HG03103 (cell line): Measurements from ENCODE around the gene REX1BD.
"Not testable (repeated sequence)": the region's sequence is repeated elsewhere in the genome, so short reads cannot be mapped to it uniquely, and the experiment has no call there.

ENCODE experiments used
- ATAC-seq: cut with Tn5 transposase; IDR thresholded peaks from one replicate; pipeline ENCODE4 v1.9.1; 2021; ENCODE audit warnings: low read depth; ENCODE audit not compliant: unreplicated experiment

REX1BD gene

DNA sequence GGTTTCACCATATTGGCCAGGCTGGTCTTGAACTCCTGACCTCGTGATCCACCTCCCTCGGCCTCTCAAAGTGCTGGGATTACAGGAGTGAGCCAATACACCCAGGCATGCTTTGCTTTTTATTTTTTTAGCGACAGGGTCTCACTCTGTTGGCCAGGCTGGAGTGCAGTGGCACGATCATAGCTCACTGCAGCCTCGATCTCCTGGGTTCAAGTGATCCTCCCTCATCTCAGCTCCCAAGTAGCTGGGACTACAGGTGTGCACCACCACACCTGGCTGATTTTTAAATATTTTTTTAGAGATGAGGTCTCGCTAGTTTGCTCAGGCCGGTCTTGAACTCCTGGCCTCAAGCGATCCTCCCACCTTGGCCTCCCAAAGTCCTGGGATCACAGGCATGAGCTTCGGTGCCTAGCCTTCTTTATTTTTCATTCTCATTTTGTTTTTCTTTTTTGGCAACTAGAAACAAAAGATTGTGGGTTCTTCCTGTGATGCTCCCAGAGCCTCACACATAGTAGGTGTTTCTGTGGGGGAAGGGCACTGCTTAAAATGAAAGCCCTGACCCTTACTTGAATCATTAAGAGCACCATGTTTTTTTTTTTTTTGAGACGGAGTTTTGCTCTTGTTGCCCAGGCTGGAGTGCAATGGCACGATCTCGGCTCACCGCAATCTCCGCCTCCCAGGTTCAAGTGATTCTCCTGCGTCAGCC lies 12.2 kb downstream of the REX1BD start:
- ATAC-seq, result not testable (repeated sequence)

DNA sequence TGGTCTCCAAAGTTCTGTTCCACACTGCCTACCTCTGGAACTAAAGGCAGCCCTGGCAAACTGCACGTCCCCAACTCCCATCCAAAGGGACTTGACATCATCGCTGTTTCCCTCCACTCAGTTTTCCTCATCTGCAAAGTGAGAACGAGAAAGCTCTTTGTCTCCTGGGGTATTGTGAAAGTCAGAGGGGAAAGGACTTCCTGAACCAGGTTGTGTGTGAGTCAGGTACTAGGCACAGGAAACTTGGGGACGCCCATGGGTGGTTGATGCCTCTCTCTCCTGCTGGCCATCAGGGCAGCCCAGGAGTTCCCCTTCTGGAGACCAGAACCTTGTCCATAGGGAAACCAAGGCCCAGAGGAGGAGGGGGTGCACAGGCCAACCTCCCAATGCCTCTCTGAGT lies 13.3 kb downstream of the REX1BD start:
- no peak for ATAC-seq

DNA sequence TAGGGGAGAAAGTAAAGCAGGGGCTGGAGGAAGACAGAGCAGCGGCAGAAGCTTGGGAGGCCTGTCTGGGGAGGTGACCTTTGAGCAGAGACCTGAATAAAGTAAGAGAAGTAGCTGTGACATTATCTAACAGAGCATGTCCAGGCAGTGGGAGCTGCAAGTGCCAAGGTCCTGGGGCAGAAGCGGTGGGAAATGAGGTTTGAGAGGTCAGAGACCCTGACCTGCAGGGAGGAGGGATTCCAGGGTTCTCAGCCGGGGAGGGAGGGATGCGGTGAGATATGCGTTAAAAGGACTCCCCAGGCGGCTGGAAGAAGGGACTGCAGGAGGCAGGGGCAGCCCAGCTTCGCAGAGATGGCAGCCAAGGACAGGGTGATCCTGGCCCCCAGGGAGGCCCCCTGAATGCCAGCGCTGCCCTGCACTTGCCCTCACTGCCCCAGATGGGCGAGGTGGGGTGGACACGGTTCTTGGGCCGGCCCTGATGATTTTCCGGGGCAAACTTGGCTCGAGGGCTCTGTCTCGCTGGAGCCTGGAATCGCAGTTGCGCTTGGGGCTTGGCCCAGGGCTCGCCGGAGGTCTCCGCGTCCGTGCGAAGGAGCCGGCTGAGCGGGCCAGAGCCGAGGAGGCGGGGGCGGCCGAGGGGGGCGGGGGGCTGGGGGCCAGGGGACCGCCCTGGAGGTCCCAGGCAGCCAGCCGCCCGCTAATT lies 14.8 kb downstream of the REX1BD start:
- ATAC-seq, result no peak

DNA sequence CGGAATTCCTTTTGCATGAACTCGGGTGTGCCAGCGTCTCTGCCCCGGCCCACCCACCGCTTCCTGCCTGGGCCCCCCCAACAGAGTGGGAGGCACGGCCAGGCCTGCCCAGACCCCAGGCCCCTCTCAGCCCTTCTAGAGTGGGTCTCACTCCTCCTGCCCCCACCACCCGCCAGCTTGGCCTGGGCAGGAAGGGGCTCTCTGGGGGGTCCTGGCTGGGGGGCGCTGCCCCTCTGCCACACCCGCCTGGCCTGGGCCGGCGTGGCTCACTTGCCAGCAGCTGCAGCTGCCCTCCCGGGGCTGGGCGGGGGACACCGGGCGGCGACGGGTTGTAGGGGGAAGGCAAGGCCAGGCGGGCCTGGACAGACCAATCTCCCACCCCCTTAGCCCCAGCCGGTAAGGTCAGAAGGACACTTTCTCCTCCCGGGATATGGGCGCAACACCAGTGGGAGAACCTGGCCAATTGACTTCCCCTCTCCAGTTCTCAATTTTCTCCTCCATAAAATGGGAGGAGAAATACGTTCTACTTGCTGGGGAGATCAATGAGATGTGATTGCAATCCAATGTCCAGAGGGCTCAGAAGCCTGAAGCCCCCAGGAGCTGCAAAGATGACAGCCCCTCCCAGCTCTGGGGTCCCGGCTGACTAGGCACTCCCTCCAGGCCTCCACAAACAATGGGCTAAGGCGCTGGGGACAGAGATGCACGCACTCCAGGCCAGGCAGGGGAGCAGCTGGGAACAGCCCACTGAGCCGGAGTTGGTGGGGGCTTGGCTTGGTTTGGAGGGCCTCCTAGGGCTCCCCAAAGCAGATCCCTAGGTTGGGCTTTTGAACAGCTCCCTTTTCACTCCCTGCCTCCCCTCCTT lies 15.6 kb downstream of the REX1BD start:
- no peak for ATAC-seq

DNA sequence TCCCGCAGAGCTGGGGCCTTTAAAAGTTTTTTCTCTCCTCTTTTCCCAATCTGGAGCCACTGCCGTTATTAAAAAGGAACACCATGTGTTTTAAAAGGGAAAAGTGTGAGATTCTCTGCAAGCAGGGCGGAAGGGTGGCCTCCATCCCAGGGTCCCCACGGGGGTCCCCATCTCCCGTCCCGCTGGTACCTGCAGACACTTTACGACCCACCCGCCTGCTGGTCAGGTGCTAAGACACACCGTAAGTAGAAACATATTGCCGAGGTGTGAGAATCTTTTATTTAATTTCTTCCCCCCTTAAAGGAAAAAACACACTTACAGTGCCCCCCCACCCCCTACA lies 16.2 kb downstream of the REX1BD start:
- no peak for ATAC-seq

DNA sequence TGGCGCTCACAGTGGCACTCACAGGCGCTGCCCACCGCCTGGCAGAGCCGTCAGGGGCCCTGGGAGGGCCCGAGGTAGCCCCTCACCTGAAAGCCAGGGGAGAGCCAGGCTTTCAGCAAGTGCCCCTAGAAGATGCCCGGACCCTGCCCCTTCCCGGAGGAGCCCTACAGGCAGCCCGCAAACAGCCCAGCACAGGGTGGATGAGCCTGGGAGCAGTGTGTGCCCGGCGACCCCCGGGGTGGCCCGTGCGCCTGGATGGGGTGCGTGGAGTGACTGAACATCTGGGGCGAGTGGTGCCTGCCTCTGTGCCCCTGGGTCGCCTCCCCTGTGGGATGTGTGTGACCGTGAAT lies 16.6 kb downstream of the REX1BD start:
- ATAC-seq, result no peak

DNA sequence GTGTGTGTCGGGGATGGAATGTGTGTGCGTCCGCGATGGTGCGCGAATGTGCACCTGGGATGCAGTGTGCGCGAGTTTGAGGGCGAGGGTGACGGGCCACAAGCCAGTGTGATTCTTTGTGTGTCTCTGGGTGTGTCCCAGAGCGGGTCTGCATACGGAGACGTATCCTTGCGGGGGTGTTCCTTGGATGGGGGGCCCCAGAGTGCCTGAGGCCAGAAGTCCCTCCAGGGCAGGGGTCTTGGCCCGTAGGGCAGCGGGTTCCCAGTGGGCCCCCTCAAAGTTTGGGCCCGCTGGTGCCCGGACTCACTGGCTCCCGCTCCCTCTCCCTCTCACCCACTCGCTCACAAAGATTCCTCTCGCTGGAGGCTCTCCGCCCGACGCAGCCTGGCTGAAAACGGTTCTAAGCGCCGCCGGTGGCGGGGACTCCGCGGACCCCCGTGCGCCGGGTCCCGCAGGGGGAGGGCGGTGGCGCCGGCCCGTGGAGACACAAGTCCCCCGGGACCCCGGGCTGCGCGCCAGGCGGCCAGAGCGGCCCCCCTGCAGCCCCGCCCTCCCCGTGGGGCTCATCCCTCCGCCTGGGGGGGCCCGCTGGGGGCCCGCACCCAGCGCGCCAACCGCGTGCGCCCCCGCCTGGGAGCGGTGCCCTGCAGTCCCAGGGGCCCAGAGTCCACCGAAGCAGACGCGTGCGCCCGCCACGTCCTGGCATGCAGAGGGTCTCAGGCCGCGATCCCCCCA lies 17.1 kb downstream of the REX1BD start:
- ATAC-seq, result no peak

DNA sequence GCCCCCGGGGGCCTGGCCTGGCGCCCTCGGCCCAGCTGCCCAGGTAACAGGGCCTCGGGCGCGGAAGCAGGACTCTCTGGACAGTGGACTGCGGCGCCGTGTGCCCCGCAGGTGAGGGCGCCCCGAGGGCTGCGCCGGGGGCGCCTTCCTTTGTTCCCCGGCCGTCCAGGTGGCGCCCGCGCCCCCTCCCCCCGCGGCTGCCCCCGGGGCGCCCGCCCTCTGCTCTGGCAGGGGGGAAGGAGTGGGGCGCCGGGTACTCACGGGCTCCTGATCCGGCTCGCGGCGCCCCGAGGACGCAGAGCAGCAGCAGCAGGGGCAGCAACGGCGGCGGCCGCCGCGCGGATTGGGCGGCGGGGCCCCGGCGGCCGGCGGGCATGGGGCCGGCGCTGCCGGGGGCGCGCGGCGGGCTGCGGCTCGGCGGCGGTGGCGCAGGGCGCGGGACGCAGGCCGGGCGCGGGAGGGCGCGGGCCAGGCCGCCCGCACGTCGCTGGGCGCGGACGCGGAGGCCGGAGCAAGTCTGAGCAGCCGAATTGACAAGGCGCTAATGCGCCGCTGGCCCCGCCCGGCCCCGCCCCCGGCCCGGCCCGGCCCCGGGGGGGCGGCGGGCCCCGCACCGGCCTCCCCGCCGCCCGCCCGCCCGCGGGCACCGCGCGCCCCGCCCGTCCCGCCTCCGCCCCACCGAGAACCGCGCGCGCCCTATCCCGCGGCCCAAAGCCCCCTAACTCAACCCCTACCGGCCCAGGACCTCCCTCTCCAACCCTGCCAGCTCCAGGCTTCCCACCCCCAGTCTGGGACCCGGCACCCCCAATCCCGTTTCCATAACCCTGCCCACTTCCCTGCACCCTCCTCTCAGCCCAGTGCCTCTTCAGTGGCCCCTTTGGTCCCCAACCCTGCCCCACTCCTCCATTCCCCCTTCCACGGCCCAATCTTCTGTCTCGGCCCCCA lies 18.0 kb downstream of the REX1BD start, which contains the start of gene CRLF1:
TSS of gene CRLF1 (minus strand) at position 519 of the 945 bp plus-strand sequence. CDS start at position 376, 143 bp downstream.
- no peak for ATAC-seq

DNA sequence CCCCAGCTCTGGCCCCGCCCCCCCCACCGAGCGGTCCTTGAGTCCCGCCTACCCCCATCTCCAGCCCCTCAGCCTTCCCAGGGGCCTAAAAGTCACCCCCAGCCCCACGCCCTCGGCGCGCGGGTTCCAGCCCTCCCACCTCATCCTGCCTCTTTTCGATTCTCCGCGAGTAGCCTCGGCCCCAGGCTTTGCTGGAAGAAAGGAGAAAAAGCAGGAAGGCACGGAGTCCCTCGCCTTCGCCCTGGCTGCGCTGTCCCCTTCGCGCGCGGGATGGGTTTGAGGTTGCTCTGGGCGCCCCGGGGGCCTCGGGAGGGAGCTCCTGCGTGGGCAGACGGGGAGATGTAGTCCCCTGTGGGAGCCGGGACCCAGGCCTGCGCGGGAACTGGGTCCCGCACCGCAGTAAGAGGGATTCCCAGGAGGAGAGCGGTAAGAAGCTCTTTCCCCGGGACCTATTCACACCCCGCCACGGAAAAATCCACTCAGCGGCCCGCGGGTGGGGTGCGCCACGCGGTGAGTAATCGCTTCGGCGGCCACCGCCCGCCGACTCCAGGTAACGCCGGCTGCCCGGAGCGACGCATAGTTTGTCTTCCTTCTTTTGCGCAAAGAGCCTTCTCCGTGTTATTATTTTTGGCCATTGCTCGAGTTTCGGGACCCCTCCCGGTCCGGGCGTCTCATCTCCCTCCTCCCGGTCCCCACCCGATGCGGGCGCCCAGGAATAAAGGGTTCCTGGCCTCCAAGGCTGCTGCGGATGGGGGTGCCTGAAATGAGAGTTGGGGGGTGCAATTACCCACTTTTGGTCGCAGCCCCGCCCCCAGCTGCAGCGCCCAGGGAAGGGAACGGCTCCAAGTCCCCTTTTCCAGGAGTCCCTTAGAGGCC lies 18.9 kb downstream of the REX1BD start:
- ATAC-seq, result no peak

DNA sequence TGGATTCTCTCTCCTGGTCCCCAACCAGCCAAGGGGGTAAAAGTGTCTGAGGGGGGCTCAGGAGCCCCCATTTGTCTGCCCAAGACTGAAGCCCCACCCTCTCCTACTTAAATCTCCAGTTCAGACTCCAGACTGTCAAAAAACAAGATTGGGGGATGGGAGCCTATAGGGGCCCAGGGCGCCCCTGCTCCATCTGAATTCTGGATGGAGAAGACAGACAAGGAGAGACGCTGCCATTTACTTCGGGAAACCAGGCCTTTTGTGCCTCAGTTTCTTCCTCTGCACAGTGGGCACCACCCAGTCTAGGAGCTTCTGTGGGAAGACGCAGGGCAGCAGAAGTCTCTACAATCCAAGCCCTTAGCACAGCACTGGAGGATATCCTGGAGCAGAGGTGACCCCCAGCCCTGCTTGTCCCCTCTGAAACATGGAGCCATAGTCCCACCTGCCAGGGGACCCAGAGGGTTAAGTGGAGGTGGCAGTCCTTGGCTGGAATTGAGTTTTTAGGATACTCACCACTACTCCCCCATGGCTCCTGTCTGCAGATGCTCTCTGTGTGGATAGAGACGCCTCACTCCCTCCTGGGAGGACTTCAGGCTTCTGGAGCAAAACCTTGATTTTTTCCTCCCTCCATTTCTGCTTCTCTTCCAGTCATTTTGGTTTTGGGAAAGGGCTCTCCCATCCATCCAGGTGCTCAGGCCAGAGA lies 19.7 kb downstream of the REX1BD start:
- ATAC-seq, result no peak

DNA sequence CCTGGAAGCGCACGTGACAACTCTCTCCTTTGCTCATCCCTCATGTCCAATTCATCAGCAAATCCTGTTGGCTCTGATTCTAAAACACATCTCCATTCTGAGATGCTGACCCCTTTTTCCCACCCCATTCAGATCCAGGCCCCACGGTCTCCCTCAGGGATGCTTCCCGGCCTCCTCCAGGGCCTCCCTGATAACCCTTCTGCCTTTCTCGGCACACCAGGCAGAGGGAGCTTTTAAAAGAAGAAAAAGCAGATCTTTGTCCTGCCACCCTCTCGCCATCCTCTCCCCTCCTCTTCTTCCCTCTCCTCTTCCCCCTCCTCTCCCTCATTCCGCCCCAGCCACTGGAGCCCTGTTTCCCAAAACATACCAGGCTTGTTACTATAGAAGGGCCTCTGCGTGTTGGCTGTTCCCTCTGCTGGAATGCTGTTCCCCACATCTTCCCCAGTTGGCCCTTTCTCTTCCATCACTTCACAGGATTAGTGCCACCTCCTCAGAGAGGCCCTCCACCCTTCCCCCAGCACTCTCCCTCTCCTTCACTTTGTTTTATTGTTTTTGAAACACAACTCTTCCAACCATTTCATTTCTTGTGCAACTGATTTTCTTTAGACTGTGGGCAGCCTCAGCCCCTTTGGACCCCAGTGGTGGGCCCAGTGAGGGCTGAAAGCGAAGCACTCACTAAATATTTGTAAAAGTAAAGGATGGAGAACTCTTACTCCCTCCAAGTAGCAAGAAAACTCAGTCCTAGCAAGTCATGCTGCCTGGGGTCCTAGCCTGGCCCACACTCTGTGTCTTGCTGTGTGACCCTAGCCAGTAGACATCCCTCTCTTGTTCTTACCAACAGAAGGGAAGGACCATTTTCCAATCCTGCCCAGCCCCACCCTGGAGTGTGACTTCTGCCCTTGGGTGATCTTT lies 20.5 kb downstream of the REX1BD start:
- ATAC-seq, result no peak

DNA sequence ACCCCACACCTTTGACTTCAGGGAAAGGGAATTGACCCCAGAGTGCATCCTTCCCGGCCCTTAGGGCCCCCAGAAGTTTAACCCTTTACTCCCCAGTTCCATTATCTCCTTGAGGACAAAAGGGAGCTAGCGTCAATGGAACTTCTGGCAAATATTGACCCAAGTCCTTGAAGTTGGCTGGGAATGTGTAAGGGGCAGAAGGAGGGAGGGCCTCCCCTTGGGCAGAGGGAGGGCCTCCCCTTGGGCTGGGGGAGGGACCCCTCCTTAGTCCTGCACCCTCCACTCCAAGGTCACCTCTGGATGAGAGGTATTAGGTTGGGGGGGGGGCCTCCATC lies 21.1 kb downstream of the REX1BD start:
- ATAC-seq, result no peak

DNA sequence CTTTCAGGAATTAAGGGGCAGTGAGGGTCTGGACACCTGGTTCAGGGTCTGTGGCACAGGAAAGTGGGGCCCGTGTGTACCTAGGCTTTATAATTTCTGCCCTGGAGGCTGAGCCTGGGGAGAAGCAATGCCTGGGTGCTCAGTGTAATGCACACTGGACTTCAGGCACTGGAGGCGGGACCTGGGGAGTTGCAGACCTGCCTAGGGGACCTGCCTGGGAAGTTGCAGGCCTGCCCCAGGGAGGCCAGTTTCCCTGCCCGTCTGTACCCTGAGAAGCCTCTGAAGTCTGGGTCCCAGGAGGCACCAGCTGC lies 21.6 kb downstream of the REX1BD start:
- ATAC-seq, result no peak

DNA sequence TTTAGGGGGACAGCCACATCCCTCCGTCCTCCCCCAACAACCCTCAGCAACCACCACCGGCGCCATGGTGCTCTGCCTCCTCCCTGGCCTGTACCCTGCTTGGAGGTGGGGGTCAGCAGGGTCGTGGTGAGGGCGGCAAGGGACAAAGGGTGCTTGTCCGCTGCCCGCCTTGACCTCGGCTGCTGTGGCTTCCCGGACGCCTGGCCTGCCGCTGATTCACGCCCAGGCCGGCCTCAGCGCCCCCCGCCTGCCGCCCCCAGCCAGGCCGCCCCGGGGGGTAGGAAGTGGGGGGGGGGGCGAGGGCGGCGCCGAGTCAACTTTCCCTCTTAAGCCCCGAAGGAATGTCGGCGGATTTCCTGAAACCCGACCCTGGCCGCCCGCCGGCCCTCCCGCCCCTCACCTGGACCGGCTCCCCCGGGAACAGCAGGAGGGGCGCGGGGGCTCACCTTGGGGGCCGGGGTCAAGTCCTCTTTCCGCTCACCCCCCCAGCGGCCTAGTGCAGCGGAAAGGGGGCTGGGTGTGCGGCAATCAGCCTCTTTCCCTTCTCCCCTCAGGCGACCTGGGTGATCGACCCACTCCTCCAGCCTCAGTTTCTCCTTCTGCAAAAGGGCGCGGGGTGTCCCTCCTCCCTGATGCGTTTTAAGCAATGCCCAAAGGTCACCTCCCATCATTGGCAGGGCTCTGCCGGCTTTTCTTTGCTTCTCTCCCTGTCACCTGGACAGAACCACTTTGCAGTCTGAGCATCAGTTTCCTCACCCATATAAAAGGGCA lies 22.1 kb downstream of the REX1BD start:
- no peak for ATAC-seq

DNA sequence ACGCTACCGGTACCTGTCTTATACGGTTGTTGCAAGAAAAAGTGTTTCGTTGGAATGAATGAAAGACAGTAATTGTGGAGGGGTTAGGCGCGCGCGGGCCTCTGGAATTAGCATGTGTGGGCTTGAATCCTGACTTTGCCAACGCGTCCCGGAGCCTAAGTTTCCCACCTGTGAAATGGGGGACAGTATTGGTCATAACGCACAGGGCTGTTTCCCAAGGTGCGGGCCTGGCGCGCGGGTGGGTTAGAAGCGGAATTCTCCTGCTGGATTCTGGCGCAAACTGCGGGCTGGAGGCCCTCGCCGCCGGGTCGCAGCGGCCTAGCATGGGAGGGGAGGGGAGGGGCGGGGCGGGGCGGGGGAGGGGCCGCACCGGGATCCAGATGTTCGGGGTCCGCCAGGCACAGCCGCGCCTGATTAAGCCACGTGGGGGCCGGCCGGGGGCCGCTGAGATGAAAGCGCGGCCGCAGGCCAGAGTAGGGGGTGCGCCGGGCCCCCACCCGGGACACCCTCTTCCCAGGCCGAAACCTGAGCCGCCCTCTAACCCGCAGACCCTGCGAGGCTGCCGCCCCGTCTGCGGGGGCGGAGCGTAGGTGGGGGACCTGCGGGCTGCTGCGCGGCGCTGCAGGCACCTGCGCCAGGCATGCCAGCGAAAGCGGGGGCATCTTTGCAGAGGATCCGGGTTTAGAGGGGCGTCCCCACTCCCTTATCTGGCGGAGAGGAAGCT lies 22.9 kb downstream of the REX1BD start:
- no peak for ATAC-seq
